Small intestine (tissue), 16 donors: ENCODE measurements around the gene ZNF282. TPM values are rescaled to one million over a fixed set of nuclear protein-coding genes. Genes with fewer than 3 reads are reported as not detected.

Experiments used
- DNase-seq, 2 donors: peaks; one replicate each; pipeline versions ENCODE4 v3.0.0 to v3.0.0-alpha.2; 2013
- FAIRE-seq: peaks from 2 replicates; lab custom pipeline; 2012; peaks lifted over from hg19 to GRCh38; lab: Jason Lieb, UNC
- H3K27ac ChIP-seq, 3 donors: one replicate each; pipeline ENCODE4 v1.5.1; 2013; ENCODE audit warnings: low read length in 2 of 3, mild to moderate bottlenecking in 2 of 3, control low read depth in 1 of 3, inconsistent platforms in 1 of 3, low read depth in 1 of 3, moderate library complexity in 1 of 3
- H3K27me3 ChIP-seq, 3 donors: one replicate each; pipeline ENCODE4 v1.6.1; 2013; ENCODE audit warnings: low read length in 3 of 3, inconsistent platforms in 1 of 3; ENCODE audit not compliant: control insufficient read depth in 3 of 3, insufficient read depth in 3 of 3
- H3K36me3 ChIP-seq, 3 donors: one replicate each; pipeline ENCODE4 v1.6.1; 2013; ENCODE audit warnings: low read length in 3 of 3, inconsistent platforms in 1 of 3, low read depth in 1 of 3, mild to moderate bottlenecking in 1 of 3, moderate library complexity in 1 of 3; ENCODE audit not compliant: control insufficient read depth in 3 of 3, insufficient read depth in 2 of 3
- H3K4me1 ChIP-seq, 3 donors: one replicate each; pipeline ENCODE4 v1.6.1; 2013; ENCODE audit warnings: low read length in 2 of 3, inconsistent platforms in 1 of 3, low read depth in 1 of 3, mild to moderate bottlenecking in 1 of 3, moderate library complexity in 1 of 3; ENCODE audit not compliant: control insufficient read depth in 3 of 3, insufficient read depth in 2 of 3
- H3K4me3 ChIP-seq, 3 donors: one replicate each; pipeline ENCODE4 v1.5.1; 2013; ENCODE audit warnings: low read length in 3 of 3, control low read depth in 1 of 3, inconsistent platforms in 1 of 3, low read depth in 1 of 3, mild to moderate bottlenecking in 1 of 3, moderate library complexity in 1 of 3
- H3K9me3 ChIP-seq, 2 donors: one replicate each; pipeline ENCODE4 v1.6.1; 2013; ENCODE audit warnings: low read depth in 1 of 2, low read length in 1 of 2; ENCODE audit not compliant: control insufficient read depth in 2 of 2, insufficient read depth in 1 of 2
- WGBS, 3 donors: extraction: QIAGEN DNeasy Blood & Tissue Kit; methylation state at CpG; one replicate each; pipeline ENCODE4 v1.1.7; 2013; 5-methylcytosine and 5-hydroxymethylcytosine counted together
- long read RNA-seq, 10 donors: transcript quantifications; one replicate each; lab custom pipeline, GENCODE V29; 2026
- polyA plus RNA-seq, 4 donors: library from polyadenylated mRNA; stranded (reverse) in 3 of 4; unstranded in 1 of 4; fragments of 200-250 nt in 3 of 4; fragments of 120-200 nt in 1 of 4; gene quantifications; one replicate each; pipeline versions ENCODE4 v1.2.1 to v1.2.3, GENCODE V29; 2013
- donor health status: healthy with polysubstance abuse.
- donor health status: control.
- donor health status: control.
- donor health status: Bipolar disorder and iron deficiency.
- donor health status: healthy.

The ZNF282 gene
- 10 to 100 TPM; 11.1 to 28.4 (median 15.3) TPM for polyA plus RNA-seq
- long read RNA-seq, donor 1, transcript ZNF282-204 (8 exons, 3,722 nt) = major isoform, 5 of 16 reads
- long read RNA-seq, donor 1, partial matches to known transcripts = 11 of 16 reads
- long read RNA-seq, donor 1, other reads (novel, unspliced or antisense) = 0 of 16 reads
- long read RNA-seq, donor 2, partial matches to known transcripts = 0 of 3 reads
- long read RNA-seq, donor 2, other reads (novel, unspliced or antisense) = 0 of 3 reads
- long read RNA-seq, donor 3, partial matches to known transcripts = 0 of 1 reads
- long read RNA-seq, donor 3, other reads (novel, unspliced or antisense) = 0 of 1 reads
- long read RNA-seq, donor 4 = 0 reads
- long read RNA-seq, donor 5, partial matches to known transcripts = 0 of 1 reads
- long read RNA-seq, donor 5, other reads (novel, unspliced or antisense) = 0 of 1 reads
- long read RNA-seq, donor 6, partial matches to known transcripts = 0 of 3 reads
- long read RNA-seq, donor 6, other reads (novel, unspliced or antisense) = 0 of 3 reads
- long read RNA-seq, donor 7, transcript ZNF282-204 (8 exons, 3,722 nt) = major isoform, 7 of 8 reads
- long read RNA-seq, donor 7, partial matches to known transcripts = 0 of 8 reads
- long read RNA-seq, donor 7, other reads (novel, unspliced or antisense) = 0 of 8 reads
- long read RNA-seq, donor 8 = 0 reads
- long read RNA-seq, donor 9 = 0 reads
- long read RNA-seq, donor 10, partial matches to known transcripts = 0 of 2 reads
- long read RNA-seq, donor 10, other reads (novel, unspliced or antisense) = 0 of 2 reads

- FAIRE-seq (no peak), DNase-seq (peak; percentile 88 to 95)
- WGBS, 3 donors = 0% methylated on average over 48 to 97 of the region's 97 CpGs
Observed at GRCh38 chr7:149195180-149196150, at the start of gene ZNF282. Gene ZNF282 (plus strand): TSS chr7:149195546. CDS start chr7:149195590, 44 bp downstream.

DNA sequence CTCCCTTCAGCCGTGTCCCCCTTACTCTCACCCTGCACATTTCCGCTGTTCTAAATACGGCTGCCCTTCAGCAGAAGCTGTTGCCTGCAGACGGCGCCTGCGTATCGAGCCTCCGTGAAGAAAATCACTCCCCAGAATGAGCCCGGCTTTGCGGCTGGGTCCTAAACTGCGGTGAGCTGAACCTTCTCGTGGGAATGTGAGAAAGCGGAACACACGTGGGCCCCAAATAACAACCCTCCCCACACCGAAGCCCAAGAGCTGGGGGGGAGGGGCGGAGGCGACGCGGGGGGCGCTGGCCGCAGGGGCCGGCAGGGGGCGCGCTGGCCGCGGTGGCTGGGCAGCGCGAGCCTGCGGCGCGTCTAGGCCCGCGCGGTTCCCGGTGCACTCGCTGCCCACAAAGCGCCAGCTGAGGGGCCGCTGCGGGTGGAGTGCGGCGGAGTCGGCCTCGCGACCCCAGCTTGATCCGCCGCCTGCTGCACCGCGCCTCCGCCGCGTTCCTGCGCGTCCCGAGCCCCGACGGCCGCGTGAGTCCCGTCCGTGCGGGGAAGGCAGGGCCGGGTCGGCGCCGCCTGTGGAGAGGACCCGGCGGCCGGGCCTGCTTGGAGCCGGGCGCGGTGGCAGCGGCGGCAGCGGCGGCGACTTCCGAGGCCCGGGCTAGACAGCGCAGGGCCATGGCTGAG is 48.1 kb upstream of the ZNF282 start, which contains the start of gene ZNF398:
Gene ZNF398 (plus strand): TSS at position 382 of the 680 bp plus-strand sequence. CDS start 290 bp downstream, at position 672.
- WGBS, 3 donors = 0 to 1% (median 0%) methylated on average over 60 to 79 of the region's 79 CpGs
- DNase-seq (peak; percentile 79 to 93), FAIRE-seq (no peak)
- peaks cover 2 to 10% (median 5%) of the 10 kb centered on the region in 3 donors for H3K4me1 ChIP-seq
- H3K36me3 ChIP-seq = no peaks in the 10 kb centered on the region
- peak within 1 kb of the TSS; percentile 64 to 91 (median 64) for H3K4me3 ChIP-seq
- no peaks in the 10 kb centered on the region for H3K27me3 ChIP-seq
- no peaks in the 10 kb centered on the region for H3K9me3 ChIP-seq
- H3K27ac ChIP-seq = peak within 1 kb of the TSS; percentile 86 to 96 (median 89)

More at GRCh38 chr7:149195180-149196150, at the start of gene ZNF282:
- Histone ChIP-seq H3K27ac (peak within 1 kb of the TSS; percentile 84 to 98 (median 93)), H3K9me3 (no peaks in the 10 kb centered on the region), H3K4me3 (peak within 1 kb of the TSS; percentile 81 to 92 (median 92)), H3K36me3 (peaks cover 10 to 26% (median 12%) of the 10 kb centered on the region in 3 donors), H3K27me3 (no peaks in the 10 kb centered on the region), H3K4me1 (peaks cover 0 to 10% (median 5%) of the 10 kb centered on the region in 3 donors)

DNA sequence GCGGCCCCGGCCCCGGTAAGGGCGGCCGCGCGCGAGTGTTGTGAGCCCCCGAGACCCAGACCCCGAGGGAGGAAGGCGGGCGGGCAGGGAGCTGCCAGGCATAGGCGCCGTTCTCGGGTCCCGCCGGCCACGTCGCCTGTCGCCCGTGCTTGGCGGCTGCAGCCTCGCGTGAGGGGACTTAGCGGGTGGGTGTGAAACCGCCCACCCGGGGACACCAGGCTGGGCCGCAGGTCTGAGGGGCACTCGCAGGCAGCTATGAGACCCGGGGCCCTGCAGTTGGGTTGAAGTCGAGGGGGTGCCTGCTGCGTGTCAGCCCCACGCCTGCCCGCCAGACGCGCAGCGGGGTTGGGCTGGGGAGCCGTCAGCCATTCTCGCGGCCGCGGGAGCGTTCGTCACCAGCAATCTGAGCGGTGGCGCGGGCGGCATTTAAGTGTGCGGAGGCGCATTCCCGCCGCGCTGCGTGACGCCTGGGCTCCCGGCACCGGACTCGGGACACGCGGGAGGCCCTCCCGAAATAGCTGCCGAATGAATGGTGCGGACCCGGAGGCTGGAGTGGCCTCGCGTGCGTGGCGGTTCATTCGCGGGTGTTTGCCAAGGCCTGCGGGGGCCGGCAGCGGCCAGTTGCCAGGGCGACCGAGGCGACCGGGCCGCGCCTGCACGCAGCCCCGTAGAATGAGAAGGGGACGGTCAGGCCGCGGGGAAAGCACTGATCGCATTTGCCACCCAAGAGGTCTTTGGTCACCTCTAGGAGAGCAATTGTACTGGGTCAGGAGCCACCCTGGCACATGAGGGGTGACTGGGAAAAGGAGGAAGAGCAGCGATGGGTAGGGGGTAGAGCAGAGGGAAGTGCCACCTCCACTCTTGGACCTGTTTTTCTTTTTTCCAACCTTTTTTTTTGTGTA is 47.3 kb upstream of the ZNF282 start:
- H3K27ac ChIP-seq = peak overlapping the region; percentile 86 to 96 (median 89)
- DNase-seq (peak; percentile 58 to 79), FAIRE-seq (no peak)
- peak overlapping the region; percentile 64 to 91 (median 64) for H3K4me3 ChIP-seq
- no peaks in the 10 kb centered on the region for H3K9me3 ChIP-seq
- 0 to 1% (median 1%) methylated on average over 78 to 86 of the region's 86 CpGs for WGBS, 3 donors
- H3K27me3 ChIP-seq = no peaks in the 10 kb centered on the region
- H3K4me1 ChIP-seq = peaks cover 2 to 10% (median 5%) of the 10 kb centered on the region in 3 donors
- peaks cover 0 to 3% (median 0%) of the 10 kb centered on the region in 3 donors for H3K36me3 ChIP-seq

DNA sequence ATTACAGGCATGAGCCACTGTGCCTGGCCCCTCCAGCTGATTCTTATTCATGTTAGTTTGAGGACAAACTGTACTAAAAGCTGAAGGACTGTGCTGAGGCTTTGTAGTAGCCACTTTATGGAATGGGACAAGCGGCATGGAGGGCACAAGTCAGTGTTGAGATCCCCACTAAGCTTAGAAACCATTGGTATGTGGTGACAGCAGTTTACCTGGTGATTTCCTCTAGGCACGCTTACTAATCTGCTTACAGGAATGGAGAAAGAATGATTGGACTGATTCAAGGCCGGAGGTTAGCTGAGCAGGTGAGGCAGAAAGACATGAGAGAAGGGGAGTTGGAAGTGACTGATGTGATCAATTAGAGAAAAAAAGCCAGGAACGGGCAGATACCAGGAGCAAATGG is 44.4 kb upstream of the ZNF282 start:
- H3K27ac ChIP-seq = no peak overlapping the region
- FAIRE-seq = no peak
- WGBS, 3 donors = 63 to 72% (median 67%) methylated on average over 4 of the region's 4 CpGs

DNA sequence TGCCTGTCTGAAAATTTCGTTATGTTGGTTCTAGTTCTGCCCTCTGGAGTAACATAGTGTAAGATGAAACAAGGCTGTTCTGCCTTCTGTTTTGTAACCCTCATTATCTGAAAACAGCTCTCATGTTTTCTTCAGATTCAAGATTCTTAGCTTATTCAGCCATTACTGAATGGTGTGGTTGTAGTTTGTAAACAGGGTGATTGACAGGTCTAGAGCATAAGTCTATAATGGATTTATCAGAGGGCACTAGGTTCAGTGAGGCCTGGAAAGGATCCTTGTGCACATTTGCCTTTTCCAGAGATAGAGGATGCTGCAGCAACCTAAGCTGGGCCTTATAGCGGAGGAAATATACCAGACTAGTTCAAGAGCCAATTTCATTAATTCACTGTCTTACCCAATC is 42.0 kb upstream of the ZNF282 start:
- Histone ChIP-seq H3K4me1 (peaks cover 0 to 3% (median 2%) of the 10 kb centered on the region in 3 donors), H3K4me3 (no peak overlapping the region), H3K9me3 (no peaks in the 10 kb centered on the region), H3K36me3 (peaks cover 6 to 33% (median 7%) of the 10 kb centered on the region in 3 donors), H3K27me3 (no peaks in the 10 kb centered on the region), H3K27ac (no peak overlapping the region)
- DNase-seq (no peak), FAIRE-seq (no peak)
- WGBS, 3 donors = 85 to 97% (median 93%) methylated on average over 2 of the region's 2 CpGs

More for the DNA sequence above, 44.4 kb upstream of the ZNF282 start:
- peaks cover 3 to 19% (median 4%) of the 10 kb centered on the region in 3 donors for H3K36me3 ChIP-seq
- no peak for DNase-seq
- H3K4me3 ChIP-seq = no peak overlapping the region
- H3K9me3 ChIP-seq = no peaks in the 10 kb centered on the region
- H3K4me1 ChIP-seq = peaks cover 2 to 5% (median 5%) of the 10 kb centered on the region in 3 donors
- no peaks in the 10 kb centered on the region for H3K27me3 ChIP-seq

GRCh38 chr7:149154056-149154455 is 41.3 kb upstream of the ZNF282 start:
- no peak for FAIRE-seq
- Histone ChIP-seq H3K27ac (no peak overlapping the region), H3K9me3 (no peaks in the 10 kb centered on the region), H3K27me3 (no peaks in the 10 kb centered on the region), H3K4me3 (no peak overlapping the region), H3K36me3 (peaks cover 6 to 36% (median 7%) of the 10 kb centered on the region in 3 donors), H3K4me1 (no peaks in the 10 kb centered on the region)
- 92 to 95% (median 93%) methylated on average over 11 of the region's 11 CpGs for WGBS, 3 donors
- DNase-seq = no peak
